DMS79 treated with DMSO at 0.1 percent for 48 hours (cell line): ENCODE data around the gene MPST.
A peak's percentile ranks its signal among the peaks of the same experiment; 100 is the strongest.

ENCODE experiments used
- DNase-seq: peaks from one replicate; lab custom pipeline; 2025; lab: John Stamatoyannopoulos, UW

MPST gene

DNA sequence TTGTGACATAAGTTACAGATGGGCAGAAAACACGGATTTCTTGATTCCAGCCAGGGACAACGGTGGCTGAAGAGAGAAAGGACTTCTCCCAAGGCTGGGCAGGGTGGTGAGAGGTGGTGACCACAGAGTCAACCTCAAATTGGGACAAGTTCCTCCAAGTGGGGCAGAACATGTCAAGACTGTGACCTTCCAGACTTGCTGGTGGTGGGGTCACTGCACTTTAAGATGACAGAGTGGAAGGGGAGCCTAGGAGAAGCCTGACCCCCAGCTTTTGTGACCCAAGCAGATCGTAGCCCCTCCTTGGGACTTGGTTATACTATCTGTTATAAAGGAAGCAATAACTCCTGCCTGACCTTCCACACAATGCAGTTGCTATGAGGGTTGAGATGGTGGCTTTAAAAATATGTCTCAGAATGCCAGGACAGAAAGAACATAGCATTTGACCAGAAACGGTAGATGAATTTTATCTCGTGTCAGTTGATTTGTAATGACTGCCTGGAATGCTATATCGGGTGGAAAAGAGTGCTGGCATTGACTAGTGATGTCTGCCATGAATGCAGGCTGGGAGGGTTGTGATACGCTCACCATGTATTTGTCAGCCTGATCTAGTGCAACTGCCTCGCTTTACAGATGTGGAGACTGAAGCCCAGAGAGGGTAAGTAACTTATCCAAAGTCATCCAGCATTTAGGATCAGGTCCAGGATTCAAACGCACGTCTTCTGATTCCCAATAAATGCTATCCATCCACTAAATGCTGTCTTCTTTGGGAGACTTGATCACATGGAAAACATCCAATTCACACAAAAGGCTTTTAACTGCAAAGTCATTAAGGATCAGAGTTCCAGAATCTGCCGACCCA is 18.6 kb upstream of the MPST start:
- DNase-seq: no peak

GRCh38 chr22:37001826-37002225 is 17.7 kb upstream of the MPST start:
- DNase-seq: no peak

- no peak for DNase-seq
Measured at GRCh38 chr22:37002633-37003032, 16.9 kb upstream of the MPST start.

GRCh38 chr22:37007651-37008050 is 11.9 kb upstream of the MPST start:
- no peak for DNase-seq

- no peak for DNase-seq
Measured at GRCh38 chr22:37008365-37008764, 11.2 kb upstream of the MPST start.

DNA sequence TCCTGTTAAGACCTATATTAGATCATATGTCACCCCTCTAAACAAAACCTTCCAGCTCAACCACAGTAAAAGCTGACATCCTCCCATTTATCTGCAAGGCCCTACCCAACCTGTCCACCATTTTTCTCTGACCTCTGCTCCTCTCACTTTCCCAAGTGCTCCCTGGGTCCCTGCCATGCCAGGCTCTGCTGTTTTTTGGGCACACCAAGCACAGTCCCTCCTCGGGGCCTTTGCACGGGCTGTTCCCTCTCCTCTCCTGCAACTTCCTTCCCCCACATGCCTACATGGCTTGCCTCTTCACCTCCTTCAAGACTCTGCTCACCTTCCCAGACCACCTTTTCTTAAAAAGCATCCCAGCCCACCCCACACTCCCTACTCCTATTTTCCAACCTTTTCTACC is 10.1 kb upstream of the MPST start:
- no peak for DNase-seq

DNA sequence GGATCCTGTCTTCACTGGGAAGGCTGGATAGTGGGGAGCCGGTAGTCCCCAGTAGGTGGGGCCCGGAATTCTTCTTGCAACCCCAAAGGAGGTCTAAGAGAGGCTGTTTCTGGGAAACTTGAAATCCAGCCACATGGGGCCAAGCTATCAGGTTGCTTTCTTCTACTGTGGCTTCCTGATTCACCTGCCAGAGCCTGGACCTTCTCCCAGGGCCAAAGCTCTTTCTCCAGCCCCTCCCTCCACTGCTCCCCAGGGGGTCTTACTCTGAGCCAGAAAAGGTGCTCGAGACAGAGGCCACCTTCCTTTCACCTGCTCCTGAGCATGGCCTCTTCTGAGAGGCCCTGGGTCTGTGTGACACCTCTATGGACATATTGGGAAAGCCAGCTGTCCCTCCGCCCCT is 9.4 kb upstream of the MPST start:
- no peak for DNase-seq

- DNase-seq: no peak
Measured at GRCh38 chr22:37010976-37011375, 8.6 kb upstream of the MPST start.

GRCh38 chr22:37011472-37011871 is 8.1 kb upstream of the MPST start:
- no peak for DNase-seq

DNA sequence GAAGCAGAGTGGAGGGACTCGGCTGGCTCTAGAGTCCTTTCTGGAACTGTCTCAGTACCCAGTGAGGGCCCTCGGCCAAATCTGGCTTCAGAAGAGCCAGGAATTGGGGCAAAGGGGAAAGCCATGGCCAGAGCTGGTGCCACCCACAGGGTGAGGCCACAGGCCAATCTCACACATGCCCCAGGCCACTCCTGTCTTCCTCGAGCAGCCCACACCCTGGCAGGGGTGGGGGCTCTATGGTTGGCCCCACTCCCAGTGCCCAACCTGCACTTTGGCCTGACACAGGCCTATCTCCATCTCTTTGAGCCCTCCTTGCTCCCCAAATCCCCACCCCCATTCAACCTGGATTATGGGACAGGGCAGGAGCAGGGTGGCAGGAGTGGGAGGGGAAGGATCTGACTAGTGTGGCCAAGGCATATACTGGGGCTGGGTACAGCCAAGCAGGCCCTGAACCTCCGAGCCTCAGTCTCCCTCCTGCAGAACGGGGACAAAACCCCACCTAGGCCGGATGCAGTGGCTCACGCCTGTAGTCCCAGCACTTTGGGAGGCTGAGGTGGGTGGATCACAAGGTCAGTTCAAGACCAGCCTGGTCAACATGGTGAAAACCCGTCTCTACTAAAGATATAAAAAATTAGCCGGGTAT is 7.2 kb upstream of the MPST start:
- DNase-seq: no peak

GRCh38 chr22:37012956-37013355 is 6.6 kb upstream of the MPST start:
- DNase-seq: no peak

GRCh38 chr22:37014415-37014806 is 5.1 kb upstream of the MPST start:
- DNase-seq: no peak

- DNase-seq: peak; percentile 6
Measured at GRCh38 chr22:37014835-37015586, 4.5 kb upstream of the MPST start.

GRCh38 chr22:37015587-37015878 is 4.0 kb upstream of the MPST start:
- DNase-seq: no peak

DNA sequence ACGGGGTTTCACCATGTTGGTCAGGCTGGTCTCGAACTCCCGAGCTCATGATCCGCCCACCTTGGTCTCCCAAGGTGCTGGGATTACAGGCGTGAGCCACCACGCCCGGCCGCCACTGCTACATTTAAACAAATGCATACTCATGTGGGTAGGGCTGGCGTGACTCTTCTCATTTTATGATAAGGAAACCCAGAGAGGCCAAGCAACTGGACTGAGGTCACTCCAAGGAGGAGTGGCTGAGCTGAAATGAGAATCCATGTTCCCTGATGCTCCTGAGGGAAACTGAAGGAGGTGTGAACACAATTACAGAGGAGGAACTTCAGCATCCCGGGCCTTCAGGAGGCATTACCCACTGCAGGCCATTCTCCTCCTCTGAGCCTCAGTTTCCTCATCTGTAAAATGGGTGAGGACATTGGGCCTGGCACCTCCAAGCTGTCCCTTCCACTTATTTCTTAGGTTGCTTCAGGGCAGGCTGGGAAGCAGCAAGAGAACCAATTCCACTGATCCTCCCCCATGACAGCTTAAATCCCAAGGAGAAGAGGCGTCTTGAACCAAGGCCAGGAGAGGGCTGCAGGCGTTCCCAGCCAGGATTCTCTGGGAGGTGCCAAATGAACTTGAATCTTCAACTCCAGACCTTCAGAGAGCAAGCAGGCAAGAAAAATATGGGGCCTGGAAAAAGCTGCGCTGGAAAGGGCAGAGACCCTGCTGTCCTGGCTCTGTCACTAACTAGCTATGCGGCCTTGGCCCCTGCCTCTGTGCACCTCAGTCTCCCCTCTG is 3.2 kb upstream of the MPST start:
- no peak for DNase-seq

DNA sequence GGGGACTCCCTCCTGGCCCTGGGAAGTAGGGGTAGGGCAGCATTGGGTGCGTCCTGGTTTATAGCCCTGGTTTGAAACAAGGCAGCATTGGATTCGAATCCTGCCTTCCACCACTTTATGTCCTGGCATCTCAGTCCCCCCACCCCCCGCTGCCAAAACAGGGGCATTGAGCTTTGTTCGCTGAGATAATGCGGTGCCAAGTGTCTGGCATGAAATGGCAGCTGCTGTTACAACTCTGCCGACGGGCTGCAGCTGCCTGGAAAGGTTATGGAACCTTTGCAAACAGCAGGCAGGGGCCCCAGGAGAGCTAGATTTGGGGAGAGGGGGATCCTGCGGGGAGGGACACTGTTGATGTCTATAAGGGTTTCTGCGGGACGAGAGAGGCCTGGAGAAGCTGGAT is 2.2 kb upstream of the MPST start:
- DNase-seq: no peak

GRCh38 chr22:37018086-37018814 is 1.3 kb upstream of the MPST start:
- DNase-seq: no peak

GRCh38 chr22:37018815-37019308 is 680 bp upstream of the MPST start:
- DNase-seq: no peak

DNA sequence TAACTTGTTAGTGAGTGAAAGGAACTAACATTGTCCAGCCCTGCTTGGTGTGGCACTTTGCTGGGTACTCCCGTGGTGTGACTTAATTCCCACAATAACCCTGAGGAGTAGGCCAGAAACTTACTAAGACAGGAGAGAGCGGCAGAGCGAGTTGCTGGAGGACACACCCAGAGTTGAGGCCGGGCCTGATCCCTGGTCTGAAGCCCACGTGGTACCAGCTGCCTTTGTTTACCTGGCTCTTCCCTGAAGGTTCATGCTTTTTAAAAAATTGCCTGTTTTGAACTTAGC is 594 bp downstream of the MPST start:
- DNase-seq: no peak

GRCh38 chr22:37021041-37021440 is 1.5 kb downstream of the MPST start:
- DNase-seq: no peak

- DNase-seq: no peak
Measured at GRCh38 chr22:37021710-37022482, 2.4 kb downstream of the MPST start.
